Activated CD4-positive, alpha-beta T cell treated with anti-CD3 and anti-CD28 coated beads, Interleukin-2, Interleukin-6, amounts not matched to agents 100 ng/mL and 50 ng/mL, durations not matched to agents 16 hours and 8 hours (primary cell): Measurements from ENCODE around the gene ACSL3.

ENCODE experiments used
- DNase-seq: peaks from one replicate; pipeline ENCODE4 v3.0.0-alpha.2; 2020

Gene ACSL3

DNA sequence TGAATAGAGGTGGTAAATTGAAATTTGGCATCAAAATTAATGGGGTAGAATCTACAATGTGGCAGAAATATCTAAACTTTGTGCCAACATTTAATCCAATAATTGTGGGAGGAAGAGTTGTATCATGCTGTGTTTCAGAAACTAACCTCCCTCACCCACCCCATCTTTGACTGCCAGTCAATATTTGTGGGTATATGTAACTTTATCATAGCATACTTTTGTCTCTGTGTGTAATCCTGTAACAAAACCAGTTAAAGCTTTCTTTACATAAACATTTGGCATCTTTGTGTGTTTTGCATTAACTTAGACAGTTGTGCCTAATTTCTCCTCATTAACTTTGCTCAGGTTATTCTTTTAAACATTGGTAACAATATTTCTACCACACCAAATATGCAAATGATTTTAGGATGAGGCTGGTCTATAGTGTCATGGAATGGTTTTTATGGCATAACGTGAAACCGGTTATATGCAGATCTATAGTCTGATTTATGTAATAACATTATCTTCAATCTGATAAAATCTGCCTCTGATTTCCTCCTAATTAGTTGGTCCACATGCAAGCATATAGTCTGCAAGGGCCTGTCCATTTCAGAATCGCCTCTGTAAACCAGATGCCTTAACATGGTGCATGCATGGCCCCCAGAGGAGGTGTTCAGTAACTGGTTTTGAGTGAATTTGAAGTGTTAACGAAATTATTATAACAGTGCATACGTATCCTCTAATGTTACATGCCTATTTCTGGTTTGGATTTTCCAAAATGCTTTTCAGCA, 84.3 kb downstream of the ACSL3 start:
- DNase-seq, result no peak

DNA sequence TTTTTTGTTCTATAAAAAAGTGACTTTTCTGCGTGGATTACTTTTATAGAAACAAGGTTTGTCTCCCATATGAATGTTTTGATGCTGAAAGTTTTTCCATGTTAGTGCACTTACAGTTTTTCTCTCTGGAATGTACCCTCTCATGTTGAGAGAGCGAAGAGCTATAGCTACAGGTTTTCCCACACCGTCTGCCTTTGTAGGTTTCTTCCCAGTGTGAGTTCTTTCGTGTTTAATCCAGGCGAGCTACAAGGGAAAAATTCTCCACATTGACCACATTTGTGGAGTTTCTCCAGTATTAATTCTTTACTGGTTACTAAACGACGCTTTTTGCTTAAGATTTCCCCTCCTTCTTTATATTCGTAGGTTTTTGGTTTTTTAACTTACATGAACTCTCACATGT, 85.1 kb downstream of the ACSL3 start:
- no peak for DNase-seq

- DNase-seq, result no peak
Measured at GRCh38 chr2:222946700-222947287, 86.0 kb downstream of the ACSL3 start.

DNA sequence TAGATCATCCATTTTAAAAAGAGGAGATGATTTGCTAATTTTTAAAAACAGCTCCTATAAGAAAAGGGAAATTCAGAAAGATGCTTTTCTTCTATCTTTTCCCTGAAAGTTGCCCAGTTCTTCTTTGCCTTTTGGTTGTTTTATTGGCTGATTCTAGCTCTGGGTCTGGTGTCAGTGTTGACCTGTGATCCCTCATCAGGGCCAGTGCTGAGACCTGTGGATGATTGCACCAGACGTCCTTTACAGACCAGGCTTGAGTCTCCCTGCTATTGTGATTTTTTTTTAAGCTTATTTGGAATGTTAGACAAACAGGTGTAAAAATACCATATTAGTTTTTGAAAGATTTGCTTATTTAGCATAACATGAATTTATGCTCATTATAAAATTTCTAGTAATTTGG, 88.2 kb downstream of the ACSL3 start:
- no peak for DNase-seq

- DNase-seq, result no peak
Measured at GRCh38 chr2:222949690-222950323, 89.0 kb downstream of the ACSL3 start.

- DNase-seq, result no peak
Measured at GRCh38 chr2:222950638-222951285, 89.9 kb downstream of the ACSL3 start.

DNA sequence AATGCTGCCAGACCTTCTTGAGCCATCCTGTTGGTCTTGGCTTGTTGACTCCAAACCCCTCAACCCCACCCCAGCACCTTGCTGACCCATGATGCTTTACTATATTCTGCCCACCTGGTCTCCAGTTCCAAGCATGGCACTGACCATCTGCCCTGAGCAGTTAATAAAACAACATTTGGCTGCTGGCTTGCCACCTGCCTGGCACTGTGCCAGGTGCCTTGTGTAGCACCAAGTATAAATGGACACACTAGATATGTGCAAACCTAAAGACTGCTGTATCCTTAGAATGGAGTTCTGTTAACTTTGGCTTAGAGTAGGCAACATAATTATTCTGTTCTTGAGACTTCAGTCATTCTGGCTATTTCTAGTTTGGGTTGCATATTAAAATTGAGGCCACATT, 91.4 kb downstream of the ACSL3 start:
- no peak for DNase-seq

- no peak for DNase-seq
Measured at GRCh38 chr2:222955008-222955407, 94.2 kb downstream of the ACSL3 start.

GRCh38 chr2:222959358-222959757, 98.5 kb downstream of the ACSL3 start:
- no peak for DNase-seq

DNA sequence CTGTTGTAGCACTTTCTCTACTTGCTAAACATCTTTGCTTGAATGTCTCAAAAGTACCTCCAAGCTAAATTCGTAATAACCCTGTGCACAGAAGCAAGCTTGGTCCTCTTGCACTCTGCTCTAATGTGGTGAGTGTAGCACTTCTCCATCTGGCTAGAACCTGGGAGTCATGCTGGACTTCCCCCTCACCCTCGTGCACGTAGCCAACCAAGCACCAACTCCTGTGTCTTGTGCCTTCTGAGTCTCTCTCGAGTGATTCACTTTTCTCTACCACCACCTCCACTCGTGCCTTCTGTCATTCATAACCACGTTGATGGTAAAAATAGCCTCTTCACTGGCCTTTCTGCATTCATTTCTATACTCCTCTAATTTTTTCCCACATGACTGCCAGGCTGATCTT, 99.3 kb downstream of the ACSL3 start:
- DNase-seq, result no peak

DNA sequence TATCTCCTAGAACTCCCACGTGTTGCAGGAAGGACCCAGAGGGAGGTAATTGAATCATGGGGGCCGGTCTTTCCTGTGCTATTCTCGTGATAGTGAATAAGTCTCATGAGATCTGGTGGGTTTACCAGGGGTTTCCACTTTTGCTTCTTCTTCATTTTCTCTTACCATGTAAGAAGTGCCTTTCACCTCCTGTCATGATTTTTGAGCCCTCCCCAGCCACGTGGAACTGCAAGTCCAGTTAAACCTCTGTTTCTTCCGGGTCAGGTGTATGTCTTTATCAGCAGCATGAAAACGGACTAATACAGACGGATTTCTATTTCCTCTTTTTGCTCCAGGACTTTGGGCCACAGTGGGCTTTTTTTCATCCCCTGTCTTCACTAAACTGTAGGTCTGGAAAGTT, 102.8 kb downstream of the ACSL3 start:
- DNase-seq, result no peak

- no peak for DNase-seq
Measured at GRCh38 chr2:222964376-222965031, 103.7 kb downstream of the ACSL3 start.

GRCh38 chr2:222965555-222965954, 104.7 kb downstream of the ACSL3 start:
- no peak for DNase-seq

DNA sequence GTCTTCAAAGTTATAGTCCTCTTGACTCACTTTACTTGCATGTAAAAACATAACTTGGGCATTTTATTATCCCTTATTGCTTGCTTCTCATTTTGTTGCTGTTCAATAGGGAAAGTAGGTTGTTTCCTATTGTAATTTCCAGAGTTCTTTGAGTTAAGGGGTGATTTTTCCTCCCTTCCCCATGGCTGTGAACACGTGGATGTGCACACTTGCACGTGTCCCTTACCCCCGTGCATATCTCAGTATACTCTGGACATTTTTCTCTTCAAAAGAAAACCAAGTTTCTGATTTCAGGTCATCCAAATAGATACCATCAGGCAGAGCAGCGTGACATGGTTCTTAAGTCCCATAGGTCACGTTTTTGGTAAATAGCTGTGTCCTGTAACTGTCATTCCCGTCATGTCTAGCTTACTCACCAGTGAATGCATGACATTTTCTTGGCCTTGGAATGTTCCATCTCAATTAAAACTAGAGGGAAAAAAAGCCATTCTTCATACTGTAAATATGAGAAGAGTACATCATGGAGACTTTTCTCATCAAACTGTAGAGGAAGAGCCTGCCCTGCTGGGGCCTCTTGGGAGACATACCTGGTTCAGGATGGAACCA, 107.8 kb downstream of the ACSL3 start:
- no peak for DNase-seq

DNA sequence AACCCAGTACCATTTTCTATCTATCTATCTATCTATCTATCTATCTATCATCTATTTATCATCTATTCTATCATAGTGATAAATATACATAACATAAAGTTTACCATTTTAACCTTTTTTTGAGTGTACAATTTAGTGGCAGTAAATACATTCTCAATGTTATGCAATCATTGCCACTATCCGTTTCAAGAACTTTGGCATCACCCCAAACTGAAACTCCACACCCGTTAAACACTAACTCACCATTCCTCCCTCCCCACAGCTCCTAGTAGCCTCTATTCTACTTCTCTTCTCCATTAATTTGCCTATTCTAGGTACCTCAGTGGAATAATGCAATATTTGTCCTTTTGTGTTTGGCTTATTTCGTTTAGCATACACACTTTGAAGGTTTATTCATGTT, 108.7 kb downstream of the ACSL3 start:
- DNase-seq, result no peak

DNA sequence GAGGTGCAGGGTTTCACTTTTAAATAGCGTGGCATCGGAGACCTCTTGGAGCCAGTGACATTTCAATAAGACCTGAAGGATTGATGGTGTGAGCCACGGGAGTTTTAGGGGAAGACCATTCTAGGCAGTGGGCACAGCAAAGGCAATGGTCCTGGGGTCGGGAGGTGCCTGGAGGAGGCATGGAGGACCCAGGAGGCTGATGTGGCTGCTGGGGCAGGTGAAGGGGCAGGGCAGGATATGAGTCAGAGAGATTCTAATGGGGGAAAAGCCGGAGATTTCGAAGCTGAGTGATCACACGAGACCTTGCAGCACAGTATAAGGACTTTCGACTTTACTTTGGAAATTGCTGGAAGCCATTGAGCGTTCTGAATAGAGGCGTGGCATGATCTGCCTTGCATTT, 111.6 kb downstream of the ACSL3 start:
- no peak for DNase-seq

DNA sequence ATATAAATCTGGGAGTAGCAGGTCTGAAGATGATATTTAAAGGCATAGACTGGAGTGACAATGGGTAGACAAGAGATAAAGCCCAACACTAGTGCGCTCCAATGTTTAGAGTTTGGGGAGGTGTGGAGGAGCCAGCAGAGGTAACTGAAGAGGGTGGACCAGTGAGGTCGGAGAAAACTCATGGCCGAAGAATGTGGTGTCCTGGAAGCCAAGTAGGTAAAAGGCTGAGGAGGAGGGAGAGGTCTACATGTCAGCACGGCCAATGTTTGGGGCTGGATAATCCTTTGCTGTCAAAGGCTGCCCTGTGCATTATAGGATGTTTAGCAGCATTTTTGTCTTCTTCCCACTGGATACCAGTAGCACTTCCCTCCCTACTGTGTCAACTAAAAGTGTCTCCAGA, 112.4 kb downstream of the ACSL3 start:
- DNase-seq, result no peak

DNA sequence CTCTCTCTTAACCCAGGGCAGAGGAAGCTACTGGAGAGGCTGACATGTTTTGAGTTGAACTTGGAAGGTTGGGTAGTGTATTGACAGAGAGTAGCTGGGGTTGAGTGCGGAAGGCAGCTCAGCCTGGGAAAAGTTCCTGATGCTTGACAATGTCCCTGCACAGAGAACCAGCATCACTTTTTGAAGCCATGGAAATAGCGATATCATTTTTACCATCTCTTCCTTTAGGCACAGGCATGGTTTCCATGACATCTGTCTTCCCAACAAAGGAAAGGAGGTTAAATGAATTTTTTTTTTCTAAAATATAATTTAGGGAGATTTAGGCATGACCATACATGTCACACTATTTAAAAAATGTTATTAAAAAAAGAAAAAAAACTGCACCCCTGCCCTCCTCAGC, 112.9 kb downstream of the ACSL3 start:
- DNase-seq, result no peak

DNA sequence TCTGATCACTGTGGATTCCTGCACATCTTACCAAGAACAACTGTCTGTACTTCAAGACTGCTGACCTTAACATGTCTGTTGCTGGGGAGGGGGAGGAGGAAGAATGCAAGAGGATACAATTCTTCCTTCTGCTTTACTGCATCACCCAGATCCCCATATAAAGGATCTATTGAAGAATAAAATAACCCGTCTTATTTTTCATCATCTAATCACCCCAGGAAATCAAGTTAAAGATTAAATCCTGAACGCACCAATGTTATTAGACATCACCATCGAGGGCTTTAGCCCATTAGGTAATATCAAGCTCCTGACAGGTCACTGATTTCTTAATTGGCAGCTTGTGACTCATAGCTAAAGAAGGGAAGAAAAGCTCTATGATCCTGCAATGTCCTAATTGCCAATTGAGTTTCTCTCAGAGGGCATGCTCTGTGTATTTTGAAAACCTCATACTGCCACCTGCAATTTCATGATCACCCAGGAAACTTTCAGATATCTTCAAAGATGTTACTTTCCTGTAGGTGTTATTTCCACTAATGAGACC, 115.8 kb downstream of the ACSL3 start:
- DNase-seq, result no peak

DNA sequence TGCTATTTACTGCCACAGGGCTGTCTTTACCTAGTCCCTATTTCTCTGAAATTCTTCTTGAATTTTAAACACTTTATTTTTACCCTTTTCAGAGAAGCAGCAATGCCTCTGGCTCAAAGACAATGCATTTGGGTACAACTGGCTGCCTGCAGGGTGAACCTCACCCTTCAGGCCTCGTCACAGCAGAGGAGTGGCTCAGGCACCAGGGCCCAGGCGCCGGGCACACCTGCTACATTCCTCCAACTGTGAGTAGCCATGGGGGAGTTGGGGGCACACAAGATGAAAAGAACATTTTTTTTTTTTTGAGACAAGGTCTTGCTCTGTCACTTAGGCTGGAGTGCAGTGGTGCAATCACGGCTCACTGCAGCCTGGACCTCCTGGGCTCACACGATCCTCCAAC, 116.3 kb downstream of the ACSL3 start:
- DNase-seq, result no peak

DNA sequence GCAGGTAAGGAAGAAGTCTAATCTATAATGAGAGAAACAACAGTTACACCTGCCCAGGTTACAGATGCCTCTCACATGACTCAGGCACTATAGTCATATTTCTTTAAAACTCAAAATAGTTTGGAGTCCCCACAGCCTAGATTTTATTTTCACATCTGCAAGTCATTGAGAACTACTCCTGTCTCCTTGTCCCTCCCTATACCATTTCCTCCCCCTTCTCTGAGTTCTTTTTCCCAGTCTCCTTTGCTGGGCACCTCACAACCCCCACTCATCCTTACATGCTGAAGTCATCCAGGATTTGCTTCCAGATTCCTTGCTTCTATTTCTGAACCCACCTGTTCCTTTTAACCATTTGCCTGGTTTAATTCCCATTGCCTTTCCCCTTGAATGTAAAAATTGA, 118.0 kb downstream of the ACSL3 start:
- DNase-seq, result no peak

DNA sequence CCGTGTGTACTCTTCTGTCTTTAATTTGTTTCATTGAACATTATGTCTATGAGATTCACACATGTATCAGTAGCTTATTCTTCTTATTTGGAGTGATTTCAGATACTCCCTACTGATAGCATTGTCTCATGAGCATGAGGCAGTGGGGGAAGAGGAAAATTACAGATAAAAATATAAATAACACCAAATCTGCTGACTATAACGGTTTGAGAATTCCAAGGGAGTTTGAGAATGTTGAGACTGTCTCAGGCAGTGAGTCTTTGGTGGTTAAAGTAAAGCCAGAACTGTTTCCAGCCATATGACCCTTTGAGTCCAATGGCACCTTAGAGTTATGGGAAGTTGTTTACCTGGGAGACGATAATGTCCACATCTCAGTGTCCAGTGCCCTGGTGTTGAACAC, 118.6 kb downstream of the ACSL3 start:
- DNase-seq, result no peak
